Heart left ventricle (tissue), 16 donors: ENCODE measurements around the gene NAA40. TPM values are rescaled to one million over a fixed set of nuclear protein-coding genes. Genes with fewer than 3 reads are reported as not detected.
A peak's percentile ranks its signal among the peaks of the same experiment; 100 is the strongest.

Experiments used
- ATAC-seq, 4 donors: fragments of 200-7000 bp; cut with Tn5 transposase; one replicate each; pipeline ENCODE4 v1.9.1; 2020 to 2022; ENCODE audit warnings: moderate library complexity in 4 of 4, mild to moderate bottlenecking in 3 of 4, moderate number of reproducible peaks in 1 of 4
- DNase-seq, 5 donors: peaks; one replicate each; pipeline ENCODE4 v3.0.0-alpha.2; 2020
- H3K27ac ChIP-seq, 12 donors: fragments of 200-600 bp; sonication (generic) in 4 of 12; one replicate each; pipeline versions ENCODE4 v1.5.0 to v1.8.0; 2016 to 2022; ENCODE audit warnings: mild to moderate bottlenecking in 2 of 12
- H3K27me3 ChIP-seq, 9 donors: fragments of 200-600 bp; sonication (generic) in 2 of 9; one replicate each; pipeline versions ENCODE4 v1.5.1 to v1.8.0; 2016 to 2022; ENCODE audit warnings: mild to moderate bottlenecking in 3 of 9
- H3K36me3 ChIP-seq, 9 donors: fragments of 200-600 bp; sonication (generic) in 2 of 9; one replicate each; pipeline versions ENCODE4 v1.5.0 to v1.8.0; 2018 to 2022; ENCODE audit warnings: mild to moderate bottlenecking in 2 of 9
- H3K4me1 ChIP-seq, 12 donors: fragments of 200-600 bp; sonication (generic) in 4 of 12; one replicate each; pipeline versions ENCODE4 v1.5.0 to v1.8.0; 2016 to 2022; ENCODE audit warnings: mild to moderate bottlenecking in 3 of 12
- H3K4me3 ChIP-seq, 12 donors: fragments of 200-600 bp; sonication (generic) in 4 of 12; one replicate each; pipeline versions ENCODE4 v1.5.0 to v1.8.0; 2017 to 2022; ENCODE audit warnings: mild to moderate bottlenecking in 9 of 12, moderate library complexity in 4 of 12
- H3K9me3 ChIP-seq, 12 donors: fragments of 200-600 bp; sonication (generic) in 4 of 12; one replicate each; pipeline versions ENCODE4 v1.5.0 to v1.8.0; 2016 to 2022; ENCODE audit warnings: mild to moderate bottlenecking in 1 of 12
- POLR2A ChIP-seq, 2 donors: fragments of 450-650 bp; IDR thresholded peaks; one replicate each; pipeline ENCODE4 v1.6.1; 2017; ENCODE audit warnings: antibody characterized with exemption in 2 of 2, mild to moderate bottlenecking in 2 of 2, moderate library complexity in 2 of 2
- WGBS, 4 donors: extraction: QIAGEN DNeasy Blood & Tissue Kit in 2 of 4; methylation state at CpG; one replicate each; pipeline versions ENCODE4 v1.1.5 to v1.1.7; 2013 to 2018; 5-methylcytosine and 5-hydroxymethylcytosine counted together
- intact Hi-C, 10 donors: fragments of 100-400 bp; cut with DNase I; formaldehyde crosslinking; loops; one replicate each; pipeline versions ENCODE4 v1.11.1 to v1.14.2; 2022
- polyA plus RNA-seq, 2 donors: library from polyadenylated mRNA; stranded (reverse); fragments of 200-250 nt; gene quantifications; one replicate each; pipeline ENCODE4 v1.2.3, GENCODE V29; 2013
- total RNA-seq, 9 donors: library from RNA; depleted of rRNA in 2 of 9; stranded (reverse); fragments of >200 nt in 2 of 9; fragmentation: NEBNext Ultra II Directional in 3 of 9; extraction: Animal tissue kit (Norgen Biotek cat#: 25700) in 3 of 9; gene quantifications; one replicate each; pipeline versions ENCODE4 v1.1.0 to v1.2.4, GENCODE V29; 2016 to 2023
- TF ChIP-seq, protein P1 (sequence below), 12 donors: fragments of 200-600 bp; sonication (generic) in 4 of 12; IDR thresholded peaks; one replicate each; pipeline versions ENCODE4 v1.5.0 to v1.8.0; 2018 to 2022; ENCODE audit warnings: antibody characterized with exemption in 12 of 12, mild to moderate bottlenecking in 5 of 12
- donor health status: ischemic (EF 13 %, LVEDD 7.1; RV severe dilation, severe dysfunction).
- donor health status: healthy with polysubstance abuse.
- donor health status: DM: no; HTN: yes; CAD: no.
- donor health status: DM: no; HTN: no; CAD: no.
- donor health status: ischemic (EF 25% LVEDD 6.9; RV normal size, moderate dysfunction).
- donor health status: ischemic (EF 25% LVEDD 5.7; RV mildly dilated, moderate dysfunction).
- donor health status: healthy.
- donor health status: DM: yes; HTN: yes; CAD: no.
- donor health status: ischemic (EF 35%, LVEDD 5.7; RV mildly dilated, moderate dysfunction).
- donor health status: nonischemic (EF 11% LVEDD 7.7; RV severe dilation, severe dysfunction).
- donor health status: DM: yes; HTN: yes; CAD: no.
- donor health status: PGD.
- donor health status: ischemic (EF 29% LVEDD 5.4; RV normal size, mild dysfunction).
- donor health status: nonischemic (EF 23%, LVEDD 6.1; RV moderate dilation, normal function).

NAA40 gene
- total and polyA plus RNA-seq, 11 donors, result 9.7 to 26.1 (median 19.6) TPM

DNA sequence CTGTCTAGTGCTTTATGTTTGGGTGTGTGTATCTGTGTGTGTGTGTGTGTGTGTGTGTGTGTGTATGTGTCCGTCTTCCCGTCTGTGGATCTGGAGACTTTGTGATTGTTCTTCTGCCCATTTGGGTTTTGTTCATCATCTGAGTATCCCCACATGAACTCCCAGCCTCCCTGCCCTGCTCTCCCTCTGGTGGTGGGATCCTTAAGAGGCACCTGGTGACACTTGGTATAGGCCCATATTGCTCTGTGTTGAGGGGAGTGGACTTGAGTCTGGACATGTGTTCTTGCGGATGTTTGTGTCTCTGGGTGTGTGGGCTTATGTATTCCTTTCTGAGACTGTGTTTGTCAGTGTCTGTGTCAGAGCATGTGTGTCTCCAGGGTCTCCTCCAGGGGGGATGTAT lies 37.1 kb upstream of the NAA40 start:
- no peak overlapping the region for H3K27ac ChIP-seq
- TF ChIP-seq POLR2A (IDR thresholded peaks at IDR 0.05), result no peak
- TF ChIP-seq, protein P1, sequence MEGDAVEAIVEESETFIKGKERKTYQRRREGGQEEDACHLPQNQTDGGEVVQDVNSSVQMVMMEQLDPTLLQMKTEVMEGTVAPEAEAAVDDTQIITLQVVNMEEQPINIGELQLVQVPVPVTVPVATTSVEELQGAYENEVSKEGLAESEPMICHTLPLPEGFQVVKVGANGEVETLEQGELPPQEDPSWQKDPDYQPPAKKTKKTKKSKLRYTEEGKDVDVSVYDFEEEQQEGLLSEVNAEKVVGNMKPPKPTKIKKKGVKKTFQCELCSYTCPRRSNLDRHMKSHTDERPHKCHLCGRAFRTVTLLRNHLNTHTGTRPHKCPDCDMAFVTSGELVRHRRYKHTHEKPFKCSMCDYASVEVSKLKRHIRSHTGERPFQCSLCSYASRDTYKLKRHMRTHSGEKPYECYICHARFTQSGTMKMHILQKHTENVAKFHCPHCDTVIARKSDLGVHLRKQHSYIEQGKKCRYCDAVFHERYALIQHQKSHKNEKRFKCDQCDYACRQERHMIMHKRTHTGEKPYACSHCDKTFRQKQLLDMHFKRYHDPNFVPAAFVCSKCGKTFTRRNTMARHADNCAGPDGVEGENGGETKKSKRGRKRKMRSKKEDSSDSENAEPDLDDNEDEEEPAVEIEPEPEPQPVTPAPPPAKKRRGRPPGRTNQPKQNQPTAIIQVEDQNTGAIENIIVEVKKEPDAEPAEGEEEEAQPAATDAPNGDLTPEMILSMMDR (IDR thresholded peaks at IDR 0.05), result peak in 1 of 12 donors; percentile 16
- peaks cover 0 to 16% (median 2%) of the 10 kb centered on the region in 12 donors for H3K4me1 ChIP-seq
- no peak for ATAC-seq
- intact Hi-C loops, result no loop called here
- DNase-seq, result no peak
- peaks cover 2 to 99% (median 92%) of the 10 kb centered on the region in 9 donors for H3K36me3 ChIP-seq
- 62 to 73% (median 66%) methylated on average over 3 of the region's 3 CpGs for WGBS, 4 donors
- H3K4me3 ChIP-seq, result no peak overlapping the region
- H3K9me3 ChIP-seq, result no peaks in the 10 kb centered on the region
- H3K27me3 ChIP-seq, result no peaks in the 10 kb centered on the region

- intact Hi-C loops, result no loop called here
- H3K4me3 ChIP-seq, result no peak overlapping the region
- WGBS, 4 donors, result 85 to 96% (median 92%) methylated on average over 14 of the region's 14 CpGs
- TF ChIP-seq, protein P1 (IDR thresholded peaks at IDR 0.05), result no peak
- TF ChIP-seq POLR2A (IDR thresholded peaks at IDR 0.05), result no peak
- peaks cover 0 to 14% (median 6%) of the 10 kb centered on the region in 12 donors for H3K4me1 ChIP-seq
- H3K9me3 ChIP-seq, result no peaks in the 10 kb centered on the region
- H3K27me3 ChIP-seq, result no peaks in the 10 kb centered on the region
- no peak overlapping the region for H3K27ac ChIP-seq
- H3K36me3 ChIP-seq, result peaks cover 2 to 98% (median 89%) of the 10 kb centered on the region in 9 donors
- DNase-seq (no peak), ATAC-seq (no peak)
Measured at GRCh38 chr11:63903884-63904283, 34.9 kb upstream of the NAA40 start.

DNA sequence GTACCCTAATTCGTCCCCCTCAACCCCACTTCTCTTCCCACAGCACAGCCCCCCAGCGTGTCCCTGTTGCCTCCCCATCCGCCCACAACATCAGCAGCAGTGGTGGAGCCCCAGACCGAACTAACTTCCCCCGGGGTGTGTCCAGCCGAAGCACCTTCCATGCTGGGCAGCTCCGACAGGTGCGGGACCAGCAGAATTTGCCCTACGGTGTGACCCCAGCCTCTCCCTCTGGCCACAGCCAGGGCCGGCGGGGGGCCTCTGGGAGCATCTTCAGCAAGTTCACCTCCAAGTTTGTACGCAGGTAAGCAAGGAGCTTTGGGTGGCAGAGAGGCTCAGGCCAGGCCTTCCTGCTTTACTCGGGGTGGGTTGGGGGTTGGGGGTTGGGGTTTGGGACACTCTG lies 34.1 kb upstream of the NAA40 start:
- Histone ChIP-seq H3K27ac (no peak overlapping the region), H3K27me3 (no peaks in the 10 kb centered on the region), H3K4me3 (no peak overlapping the region), H3K4me1 (peaks cover 0 to 22% (median 6%) of the 10 kb centered on the region in 12 donors), H3K9me3 (no peaks in the 10 kb centered on the region), H3K36me3 (peaks cover 2 to 98% (median 87%) of the 10 kb centered on the region in 9 donors)
- 87 to 95% (median 92%) methylated on average over 13 of the region's 13 CpGs for WGBS, 4 donors
- no peak for TF ChIP-seq POLR2A (IDR thresholded peaks at IDR 0.05)
- TF ChIP-seq, protein P1 (IDR thresholded peaks at IDR 0.05), result no peak
- DNase-seq, result no peak
- ATAC-seq, result no peak
- intact Hi-C loops, result loop anchor here in 1 of 10 donors (5.0 kb wide), 1 partner anchor 38 kb away; no protein-coding TSS in a partner anchor

DNA sequence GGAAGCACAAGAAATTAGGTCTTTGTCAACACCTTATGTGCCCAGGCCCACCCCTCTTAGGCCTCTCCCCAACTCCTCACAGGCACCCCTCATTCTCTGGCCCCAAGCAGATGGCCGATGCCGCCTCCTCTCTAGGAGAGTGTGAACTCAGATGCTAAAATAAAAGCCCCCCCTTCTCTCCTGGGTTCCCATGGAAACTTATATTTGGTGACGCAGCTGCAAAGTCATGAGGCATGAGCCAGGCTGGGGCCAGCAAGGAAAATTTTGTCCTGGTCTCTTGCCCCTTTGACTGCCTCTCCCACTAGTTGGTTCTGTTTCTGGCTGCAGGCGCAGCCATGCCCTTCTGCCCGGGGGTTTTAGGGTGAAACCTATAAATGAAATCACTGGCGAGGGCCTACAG lies 33.6 kb upstream of the NAA40 start:
- Histone ChIP-seq H3K27ac (no peak overlapping the region), H3K36me3 (peaks cover 2 to 95% (median 84%) of the 10 kb centered on the region in 9 donors), H3K9me3 (no peaks in the 10 kb centered on the region), H3K4me1 (peaks cover 0 to 24% (median 6%) of the 10 kb centered on the region in 12 donors), H3K4me3 (no peak overlapping the region), H3K27me3 (no peaks in the 10 kb centered on the region)
- no peak for ATAC-seq
- no peak for DNase-seq
- intact Hi-C loops, result loop anchor here in 1 of 10 donors (5.0 kb wide), 1 partner anchor 37 kb away; no protein-coding TSS in a partner anchor
- TF ChIP-seq, protein P1 (IDR thresholded peaks at IDR 0.05), result no peak
- no peak for TF ChIP-seq POLR2A (IDR thresholded peaks at IDR 0.05)
- 86 to 88% (median 86%) methylated on average over 6 of the region's 6 CpGs for WGBS, 4 donors
